Activated CD8-positive, alpha-beta memory T cell treated with anti-CD3 and anti-CD28 coated beads, Interleukin-2, amount 10 ng/mL, durations not matched to agents 7 days and 5 days (primary cell): Measurements from ENCODE around the gene VAMP2. TPM values are rescaled to one million over a fixed set of nuclear protein-coding genes. Genes with fewer than 3 reads are reported as not detected.

Source experiments
- ATAC-seq: fragments of 150-1000 bp; cut with Tn5 transposase; one replicate; pipeline ENCODE4 v1.10.0; 2021; ENCODE audit warnings: moderate library complexity
- CTCF ChIA-PET: fragments of 350-600 bp; sonication (Branson Sonifier 250); formaldehyde crosslinking; loops from one replicate; lab custom pipeline; 2021; ENCODE audit warnings: antibody characterized with exemption; lab: Charles Lee
- DNase-seq: peaks from one replicate; pipeline ENCODE4 v3.0.0-alpha.2; 2020
- H3K27ac Mint-ChIP-seq: one replicate; pipeline ENCODE4 v1.8.0; 2021; ENCODE audit warnings: mild to moderate bottlenecking, mixed read lengths
- H3K27me3 Mint-ChIP-seq: one replicate; pipeline ENCODE4 v1.8.0; 2021; ENCODE audit warnings: mixed read lengths
- H3K36me3 Mint-ChIP-seq: one replicate; pipeline ENCODE4 v1.8.0; 2021; ENCODE audit warnings: mild to moderate bottlenecking, mixed read lengths
- H3K4me1 Mint-ChIP-seq: one replicate; pipeline ENCODE4 v1.8.0; 2021; ENCODE audit warnings: mixed read lengths
- H3K4me3 Mint-ChIP-seq: one replicate; pipeline ENCODE4 v1.8.0; 2021; ENCODE audit warnings: mild to moderate bottlenecking, moderate library complexity, mixed read lengths
- H3K9me3 Mint-ChIP-seq: one replicate; pipeline ENCODE4 v1.8.0; 2022; ENCODE audit warnings: low read depth, mixed read lengths
- total RNA-seq, 2 experiments: library from RNA; stranded (reverse); gene quantifications; one replicate each; pipeline ENCODE4 v1.2.3, GENCODE V29; 2021

The VAMP2 gene
- total RNA-seq, 2 experiments from 2014 or later, result 47.6 to 68.9 TPM

DNA sequence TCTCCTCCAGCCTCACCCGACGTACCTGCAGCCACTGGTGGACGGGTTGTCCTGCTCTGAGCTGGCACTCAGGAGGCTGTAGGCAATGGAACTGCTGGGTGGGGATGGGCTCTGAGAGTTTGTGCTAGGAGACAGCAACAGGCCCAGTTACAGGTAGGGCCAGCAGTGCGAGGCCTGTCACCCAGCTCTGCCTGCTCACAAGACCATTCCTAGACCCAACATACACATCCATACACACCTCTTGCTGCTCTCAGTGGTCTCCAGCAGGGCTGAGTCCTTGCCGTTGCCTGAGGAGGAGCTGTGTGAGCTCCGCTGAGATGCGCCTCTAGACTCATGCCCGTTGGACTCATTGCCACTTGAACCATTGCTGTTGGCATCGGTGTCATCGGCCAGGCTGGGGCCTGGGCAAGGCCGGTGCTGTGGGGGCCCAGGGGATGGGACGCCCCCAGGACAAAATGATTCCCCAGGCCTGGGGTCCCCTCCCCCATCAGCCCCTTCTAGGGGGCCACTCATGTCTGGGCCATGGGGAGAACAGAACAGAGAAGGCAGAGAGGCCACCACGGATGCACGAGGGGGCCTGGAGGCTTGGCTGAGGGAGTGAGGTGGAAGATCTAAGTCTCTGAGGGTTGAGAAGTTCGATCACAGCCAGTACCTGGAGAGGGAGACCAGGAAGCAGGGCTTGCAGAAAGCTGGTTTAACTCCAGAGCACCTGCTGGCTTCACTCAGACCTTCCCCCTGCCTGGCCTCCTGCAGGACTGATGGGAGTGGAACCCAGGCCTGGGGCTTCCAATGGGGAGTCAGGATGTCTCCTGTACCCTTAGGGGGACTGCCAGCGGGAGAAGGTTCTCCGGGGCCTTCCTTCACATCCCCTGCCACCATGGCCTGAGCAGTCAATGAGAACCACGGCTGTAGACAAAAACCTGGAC lies 12.3 kb downstream of the VAMP2 start:
- H3K36me3 Mint-ChIP-seq, result peaks cover 23% of the 10 kb centered on the region
- H3K27me3 Mint-ChIP-seq, result no peaks in the 10 kb centered on the region
- no peaks in the 10 kb centered on the region for H3K9me3 Mint-ChIP-seq
- CTCF ChIA-PET, result interaction anchor here (0.9 to 5.6 kb wide), 7 partner anchors 9 to 40 kb away, joined by 3 to 52 read pairs (median 4); partner anchors contain the start of genes BORCS6 and VAMP2
- DNase-seq, result no peak
- peak overlapping the region; percentile 91 for H3K27ac Mint-ChIP-seq
- ATAC-seq, result no peak
- H3K4me3 Mint-ChIP-seq, result peak overlapping the region; percentile 90
- peaks cover 21% of the 10 kb centered on the region for H3K4me1 Mint-ChIP-seq

DNA sequence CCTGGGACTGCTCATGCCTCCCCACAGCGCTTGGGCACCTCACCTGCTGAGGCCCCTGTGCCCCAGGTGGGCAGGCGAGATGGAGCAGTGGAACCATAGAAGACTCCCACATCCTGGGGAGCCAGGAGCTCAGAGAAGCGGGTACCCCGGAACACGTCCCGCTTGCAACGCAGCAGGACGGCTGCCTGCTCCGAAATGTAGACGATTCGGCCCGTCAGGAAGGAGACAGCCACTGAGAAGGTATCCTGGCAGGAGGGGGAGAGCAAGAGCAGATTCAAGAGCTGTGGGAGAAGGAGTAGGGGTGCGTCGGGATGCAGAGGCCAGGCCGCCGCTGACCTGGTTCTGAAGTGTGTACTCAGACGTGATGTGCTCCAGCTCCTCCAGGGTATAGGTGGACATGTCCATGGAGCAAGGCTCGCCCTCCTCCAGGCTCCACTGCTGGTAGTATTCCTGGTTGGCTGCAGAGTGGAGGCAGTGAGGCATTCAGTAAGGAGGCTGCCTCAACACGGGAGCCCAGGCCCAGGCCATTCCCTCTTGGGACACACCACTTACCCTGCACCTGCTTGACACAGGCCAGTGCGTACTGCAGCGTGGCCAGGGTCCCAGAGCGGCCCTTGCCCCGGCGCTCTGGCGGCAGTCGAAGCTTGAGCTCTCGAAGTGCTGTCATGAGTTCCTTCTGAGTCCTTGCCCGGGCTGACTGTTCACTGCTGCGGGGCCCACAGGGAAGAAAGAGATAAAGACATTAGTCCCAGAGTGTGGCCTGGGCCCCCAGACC lies 13.1 kb downstream of the VAMP2 start:
- H3K27me3 Mint-ChIP-seq, result no peaks in the 10 kb centered on the region
- CTCF ChIA-PET, result interaction anchor here (1.2 to 5.6 kb wide), 2 partner anchors 10 to 55 kb away, joined by 3 to 52 read pairs; no protein-coding TSS in a partner anchor
- H3K9me3 Mint-ChIP-seq, result no peaks in the 10 kb centered on the region
- H3K4me3 Mint-ChIP-seq, result no peak overlapping the region
- peaks cover 21% of the 10 kb centered on the region for H3K4me1 Mint-ChIP-seq
- peaks cover 23% of the 10 kb centered on the region for H3K36me3 Mint-ChIP-seq
- H3K27ac Mint-ChIP-seq, result no peak overlapping the region
- DNase-seq (no peak), ATAC-seq (no peak)

DNA sequence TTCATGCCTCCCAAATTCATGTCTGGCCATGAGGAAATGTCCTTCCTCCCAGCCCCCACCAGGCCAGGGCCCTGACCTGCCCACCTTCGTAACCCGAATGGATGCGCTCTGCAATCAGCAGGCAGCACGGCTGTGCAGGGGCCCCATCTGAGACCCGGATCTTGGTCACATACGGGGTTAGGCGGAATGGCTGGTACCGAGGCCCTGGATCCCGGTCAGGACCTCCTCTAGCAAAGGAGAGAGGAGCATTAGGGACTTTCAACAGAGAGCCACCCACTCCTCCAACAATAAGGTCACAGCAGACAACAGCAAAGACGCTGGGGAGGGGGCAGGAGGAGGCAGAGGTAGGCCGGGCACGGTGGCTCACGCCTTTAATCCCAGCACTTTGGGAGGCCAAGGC lies 14.2 kb downstream of the VAMP2 start:
- ATAC-seq (no peak), DNase-seq (no peak)
- Mint-ChIP-seq H3K4me1 (peaks cover 19% of the 10 kb centered on the region), H3K36me3 (peaks cover 27% of the 10 kb centered on the region), H3K27ac (no peak overlapping the region), H3K27me3 (no peaks in the 10 kb centered on the region), H3K4me3 (no peak overlapping the region), H3K9me3 (no peaks in the 10 kb centered on the region)
- CTCF ChIA-PET, result interaction anchor here (1.0 to 1.2 kb wide), 2 partner anchors 10 to 54 kb away, joined by 3 to 7 read pairs; no protein-coding TSS in a partner anchor

DNA sequence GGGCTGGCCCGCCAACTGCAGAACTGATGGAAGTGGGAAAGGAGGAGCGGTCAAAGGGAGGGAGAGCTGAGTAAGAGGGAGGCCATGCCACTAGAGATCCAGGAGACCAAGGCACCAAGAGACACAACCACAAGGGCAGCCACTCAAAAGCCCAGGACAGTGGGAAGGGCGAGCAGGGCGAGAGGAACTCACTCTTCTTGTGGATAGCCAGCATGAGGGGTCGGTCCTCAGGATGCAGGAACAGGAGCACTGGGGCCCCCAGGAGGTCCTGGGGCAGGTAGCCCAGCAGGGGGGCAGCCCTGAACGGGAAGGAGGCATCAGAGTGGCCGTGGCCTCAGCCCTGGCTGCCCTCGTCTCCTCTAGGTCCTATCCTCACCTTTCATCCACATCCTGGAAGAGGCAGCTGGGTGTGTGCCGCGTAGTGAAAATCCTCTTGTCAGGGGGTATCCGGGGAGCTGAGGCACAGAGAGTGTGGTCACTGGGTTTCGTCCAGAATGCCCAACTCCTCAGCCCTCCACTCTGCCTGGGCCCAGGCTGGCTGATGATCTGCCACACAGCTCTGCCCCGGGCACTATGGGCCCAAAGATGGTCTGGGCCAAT lies 14.8 kb downstream of the VAMP2 start:
- Mint-ChIP-seq H3K4me3 (no peak overlapping the region), H3K9me3 (no peaks in the 10 kb centered on the region), H3K27ac (peak overlapping the region; percentile 22), H3K27me3 (no peaks in the 10 kb centered on the region), H3K36me3 (peaks cover 27% of the 10 kb centered on the region), H3K4me1 (peaks cover 13% of the 10 kb centered on the region)
- ATAC-seq (no peak), DNase-seq (no peak)
- CTCF ChIA-PET, result interaction anchor here (1.0 kb wide), 1 partner anchor 9 kb away, joined by 7 read pairs; no protein-coding TSS in a partner anchor

DNA sequence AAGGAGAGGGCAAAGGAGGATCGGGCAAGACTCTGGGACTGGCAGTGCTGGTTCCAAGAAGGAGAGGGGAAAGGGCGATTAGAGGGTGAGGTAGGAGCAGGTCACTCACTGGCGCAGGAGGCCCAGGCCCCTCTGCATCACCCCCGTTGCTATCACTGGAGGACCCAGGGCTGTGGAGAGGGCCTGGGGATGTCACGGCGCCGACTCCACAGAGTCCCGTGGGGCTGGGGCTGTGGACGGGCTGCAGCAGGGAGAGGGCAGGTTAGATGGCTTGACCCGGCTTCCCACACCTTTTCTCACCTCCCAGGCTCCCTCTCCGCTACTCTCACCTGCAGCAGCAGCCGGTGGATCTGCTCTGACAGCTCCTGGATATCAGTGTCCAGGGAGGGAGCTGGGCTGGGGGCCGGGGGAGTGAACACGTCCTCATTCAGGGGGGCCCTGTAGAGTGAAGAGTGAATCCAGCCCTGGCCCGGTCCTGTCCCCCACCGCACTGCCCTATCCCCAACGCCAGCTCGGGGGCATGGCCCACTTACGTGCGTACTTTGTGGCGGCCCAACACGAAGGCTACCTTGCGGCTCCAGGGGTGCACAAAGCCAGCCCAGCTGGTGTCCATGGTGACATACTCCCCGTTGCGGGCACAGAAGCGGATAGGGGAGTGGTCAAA lies 15.5 kb downstream of the VAMP2 start:
- H3K4me3 Mint-ChIP-seq, result no peak overlapping the region
- H3K27me3 Mint-ChIP-seq, result no peaks in the 10 kb centered on the region
- ATAC-seq (no peak), DNase-seq (no peak)
- H3K27ac Mint-ChIP-seq, result peak overlapping the region; percentile 22
- peaks cover 27% of the 10 kb centered on the region for H3K36me3 Mint-ChIP-seq
- H3K4me1 Mint-ChIP-seq, result peaks cover 6% of the 10 kb centered on the region
- no peaks in the 10 kb centered on the region for H3K9me3 Mint-ChIP-seq
- CTCF ChIA-PET, result interaction anchor here (1.0 kb wide), 1 partner anchor 9 kb away, joined by 7 read pairs; no protein-coding TSS in a partner anchor

DNA sequence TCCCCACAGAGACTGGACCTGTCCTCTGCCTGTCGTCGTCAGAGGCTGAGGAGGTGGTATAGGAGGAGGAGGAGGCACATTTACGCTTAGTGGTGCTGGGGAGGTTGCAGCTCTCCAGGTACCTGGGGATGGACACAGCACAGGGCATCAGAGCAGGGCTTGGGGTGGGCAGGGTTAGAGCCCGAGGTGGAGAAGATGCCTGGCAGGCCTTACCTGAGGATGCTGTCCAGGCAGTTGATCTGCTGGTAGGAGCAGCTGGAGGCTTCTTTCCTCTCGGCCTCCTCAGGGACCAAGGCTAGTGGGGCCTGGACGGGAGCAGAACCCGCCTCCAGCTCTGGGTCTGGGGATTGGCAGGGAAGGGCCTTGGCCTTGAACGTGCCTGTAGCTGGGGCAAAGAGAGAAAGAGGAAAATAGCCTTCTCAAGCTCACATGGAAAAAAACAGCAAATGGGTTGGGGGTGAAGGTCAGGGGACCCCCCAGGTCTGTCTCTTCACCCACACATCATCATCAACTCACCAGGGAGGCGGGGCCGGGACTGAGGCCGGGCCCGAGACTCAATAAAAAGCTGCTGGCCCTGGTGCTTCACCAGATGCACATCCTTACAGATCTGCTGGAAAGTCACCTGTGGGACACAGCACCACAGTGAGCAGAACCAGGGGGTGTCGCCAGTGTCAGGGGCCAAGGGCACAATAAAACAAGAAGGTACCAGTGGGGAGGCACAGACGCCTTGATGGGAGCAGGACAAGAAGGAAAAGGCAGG lies 16.2 kb downstream of the VAMP2 start:
- no peak overlapping the region for H3K4me3 Mint-ChIP-seq
- CTCF ChIA-PET, result interaction anchor here (1.4 kb wide), 1 partner anchor 9 kb away, joined by 3 read pairs; no protein-coding TSS in a partner anchor
- no peaks in the 10 kb centered on the region for H3K9me3 Mint-ChIP-seq
- no peak overlapping the region for H3K27ac Mint-ChIP-seq
- no peaks in the 10 kb centered on the region for H3K27me3 Mint-ChIP-seq
- DNase-seq (no peak), ATAC-seq (no peak)
- H3K4me1 Mint-ChIP-seq, result peaks cover 6% of the 10 kb centered on the region
- peaks cover 27% of the 10 kb centered on the region for H3K36me3 Mint-ChIP-seq

DNA sequence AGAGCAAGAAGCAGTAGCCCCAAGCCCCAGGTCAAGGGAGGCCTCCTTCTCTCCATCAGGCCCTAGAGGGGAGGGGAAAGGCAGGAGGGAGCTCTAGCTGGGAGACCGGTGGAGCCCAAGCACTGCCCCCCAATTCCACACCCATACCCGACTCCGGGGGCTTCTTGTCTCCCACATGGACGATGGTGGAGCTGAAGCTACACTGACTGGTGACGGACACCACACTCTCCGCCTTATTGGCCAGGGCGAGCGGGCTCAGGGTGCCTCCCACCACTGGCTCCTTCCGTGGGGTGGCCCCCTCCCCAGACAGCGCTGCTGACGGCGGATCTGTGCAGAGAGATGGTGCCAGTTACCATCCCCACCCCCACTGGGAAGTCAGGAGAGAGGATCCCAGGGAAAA lies 16.9 kb downstream of the VAMP2 start:
- Mint-ChIP-seq H3K27me3 (no peaks in the 10 kb centered on the region), H3K36me3 (peaks cover 31% of the 10 kb centered on the region), H3K4me3 (no peak overlapping the region), H3K4me1 (peaks cover 5% of the 10 kb centered on the region), H3K9me3 (no peaks in the 10 kb centered on the region), H3K27ac (no peak overlapping the region)
- ATAC-seq, result no peak
- DNase-seq, result no peak
- CTCF ChIA-PET, result interaction anchor here (0.9 to 1.4 kb wide), 2 partner anchors 8 to 36 kb away, joined by 3 read pairs; no protein-coding TSS in a partner anchor

DNA sequence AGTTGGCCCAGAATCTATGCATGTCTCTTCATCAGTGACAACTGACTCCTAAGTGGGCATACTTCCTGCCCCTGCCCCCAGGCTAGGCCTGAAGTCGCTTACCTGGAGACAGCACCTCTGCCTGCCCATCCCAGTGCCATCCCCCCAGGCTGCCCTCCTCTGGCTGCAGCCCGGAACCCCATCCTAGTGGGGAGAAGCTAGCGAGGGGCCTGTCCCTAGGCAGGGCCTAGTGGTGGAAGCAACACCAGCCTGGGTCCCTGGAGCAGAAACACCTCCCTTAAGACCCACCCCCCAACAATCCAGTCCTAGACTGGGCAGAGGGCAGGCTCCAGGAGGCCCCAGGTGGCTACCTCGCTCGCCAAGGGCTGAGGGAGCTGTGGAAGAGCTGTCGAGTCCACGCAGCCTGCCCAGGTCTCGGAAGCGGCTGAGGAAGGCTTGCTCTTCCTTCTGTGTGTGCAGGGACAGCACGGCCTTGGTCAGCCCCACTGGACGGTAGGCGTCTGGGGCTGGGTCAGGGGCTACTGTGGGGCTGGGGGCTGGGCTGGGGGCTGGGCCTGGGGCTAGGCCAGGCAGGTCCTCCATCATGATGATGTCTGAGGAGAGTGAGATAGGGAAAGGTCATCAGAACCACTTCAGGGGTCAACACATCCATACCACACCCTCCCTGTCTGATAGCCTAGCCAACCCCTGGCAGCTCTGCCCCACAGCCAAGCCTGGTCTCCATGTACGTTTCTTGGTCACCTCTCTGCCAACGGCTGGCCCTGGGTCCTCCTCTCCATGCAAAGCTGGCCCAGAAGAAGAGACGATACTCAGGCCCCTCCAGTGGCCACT lies 18.1 kb downstream of the VAMP2 start:
- H3K36me3 Mint-ChIP-seq, result peaks cover 30% of the 10 kb centered on the region

DNA sequence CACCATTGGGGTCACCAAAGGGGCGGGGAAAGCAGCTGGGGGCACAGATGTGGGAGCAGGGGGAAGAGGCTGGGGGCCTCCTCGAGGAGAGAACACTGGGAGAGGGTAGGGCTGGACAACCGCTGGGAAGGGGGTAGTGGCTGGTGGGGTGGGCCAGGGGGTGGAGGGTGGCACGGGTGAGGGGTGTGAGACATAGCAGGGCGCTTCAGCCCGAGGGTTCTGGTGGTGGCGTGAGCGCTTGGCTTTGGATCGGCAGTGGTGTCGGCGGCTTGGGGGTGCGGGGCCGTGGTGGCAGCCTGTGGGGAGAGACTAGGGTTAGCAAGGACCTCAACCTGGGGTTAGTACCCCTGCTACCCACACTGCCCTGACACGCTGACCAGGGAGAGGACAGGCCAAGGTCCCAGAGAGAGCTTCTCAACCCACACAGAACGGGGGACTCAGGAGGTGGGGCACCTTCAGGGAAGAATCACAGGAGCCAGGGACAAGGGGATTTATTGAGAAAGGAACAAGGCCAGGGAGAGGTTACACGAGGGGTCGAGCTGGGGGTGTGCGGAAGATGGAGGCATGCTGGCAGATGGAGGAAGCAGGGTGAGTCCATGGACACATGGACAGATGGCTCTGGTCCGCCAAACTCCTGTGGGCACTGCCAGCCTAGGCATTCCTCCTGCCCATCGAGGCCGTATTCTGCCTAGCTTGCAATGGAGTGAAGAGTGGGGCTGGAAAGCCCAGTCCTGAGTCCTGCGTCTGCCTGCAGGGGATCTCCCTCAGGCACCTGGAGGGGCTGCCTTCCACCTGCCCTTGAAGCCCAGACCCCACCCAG lies 19.0 kb downstream of the VAMP2 start:
- CTCF ChIA-PET, result no interaction called here
- H3K36me3 Mint-ChIP-seq, result peaks cover 30% of the 10 kb centered on the region
- DNase-seq (no peak), ATAC-seq (no peak)
- no peaks in the 10 kb centered on the region for H3K4me1 Mint-ChIP-seq
- H3K9me3 Mint-ChIP-seq, result no peaks in the 10 kb centered on the region
- no peaks in the 10 kb centered on the region for H3K27me3 Mint-ChIP-seq
- H3K4me3 Mint-ChIP-seq, result no peak overlapping the region
- H3K27ac Mint-ChIP-seq, result no peak overlapping the region

More for the DNA sequence above, 18.1 kb downstream of the VAMP2 start:
- H3K27ac Mint-ChIP-seq, result no peak overlapping the region
- CTCF ChIA-PET, result interaction anchor here (0.9 kb wide), 1 partner anchor 35 kb away, joined by 3 read pairs; no protein-coding TSS in a partner anchor
- H3K4me3 Mint-ChIP-seq, result no peak overlapping the region
- DNase-seq (no peak), ATAC-seq (no peak)
- no peaks in the 10 kb centered on the region for H3K9me3 Mint-ChIP-seq
- H3K27me3 Mint-ChIP-seq, result no peaks in the 10 kb centered on the region
- H3K4me1 Mint-ChIP-seq, result no peaks in the 10 kb centered on the region

DNA sequence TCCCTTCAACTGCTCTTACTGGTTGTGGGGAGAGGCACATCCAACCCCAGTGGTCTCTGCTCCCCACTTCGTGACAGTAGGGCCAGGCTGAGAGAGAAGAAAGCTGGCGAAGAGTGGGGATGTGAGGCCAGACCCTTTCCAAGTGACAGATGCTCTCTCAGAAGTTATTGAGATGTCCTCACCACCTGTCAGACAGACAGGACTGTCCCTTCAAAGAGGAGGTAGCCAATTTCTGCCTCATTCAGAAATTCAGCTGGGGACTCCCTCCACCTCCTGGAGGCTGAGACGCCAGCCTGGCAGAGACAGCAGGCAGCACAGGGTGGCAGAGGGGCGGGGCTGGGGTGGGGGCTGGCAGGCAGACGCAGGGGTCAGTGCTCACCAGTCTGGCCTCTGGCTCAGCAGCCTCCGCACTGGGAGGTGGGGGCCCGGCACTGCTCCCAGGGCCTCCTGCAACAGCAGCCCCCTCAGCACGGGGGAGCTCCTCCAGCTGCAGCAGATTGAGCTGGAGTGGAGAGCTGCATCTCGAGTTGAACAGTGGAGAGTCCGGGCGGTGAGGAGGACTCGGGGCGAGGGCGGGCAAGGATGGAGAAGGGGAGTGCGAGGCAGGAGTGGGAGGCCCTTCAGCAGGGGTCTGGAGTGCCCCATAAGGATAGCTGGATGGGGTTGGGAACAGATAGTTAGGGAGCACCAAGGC lies 19.7 kb downstream of the VAMP2 start:
- no peak overlapping the region for H3K4me3 Mint-ChIP-seq
- H3K27ac Mint-ChIP-seq, result no peak overlapping the region
- no peaks in the 10 kb centered on the region for H3K27me3 Mint-ChIP-seq
- H3K4me1 Mint-ChIP-seq, result no peaks in the 10 kb centered on the region
- peaks cover 24% of the 10 kb centered on the region for H3K36me3 Mint-ChIP-seq
- ATAC-seq (no peak), DNase-seq (no peak)
- CTCF ChIA-PET, result no interaction called here
- H3K9me3 Mint-ChIP-seq, result no peaks in the 10 kb centered on the region
